K562 (cell line): ENCODE data around the gene BSDC1.

Source experiments
- HDAC2 ChIP-seq: fragments of 450-650 bp; IDR thresholded peaks from 2 replicates; pipeline ENCODE4 v1.6.1; 2016; ENCODE audit warnings: mild to moderate bottlenecking
- NR4A1 ChIP-seq, 2 experiments: fragments of 250-450 bp in 1 of 2; fragments of 450-650 bp in 1 of 2; sonication (Bioruptor Pico) in 1 of 2; IDR thresholded peaks; 2 replicates each; pipeline versions ENCODE4 v1.4.0 to v1.6.1; 2016 to 2020; ENCODE audit warnings: mild to moderate bottlenecking in 2 of 2, missing compliant biosample characterization in 1 of 2, missing genetic modification characterization in 1 of 2, moderate library complexity in 1 of 2
- PHTF2 ChIP-seq: fragments of 250-450 bp; sonication (Bioruptor Pico); IDR thresholded peaks from 2 replicates; pipeline ENCODE4 v1.5.0; 2021; ENCODE audit warnings: mild to moderate bottlenecking
- POLR2A ChIP-seq: fragments of 450-650 bp; conservative IDR thresholded peaks from 2 replicates; pipeline ENCODE4 v1.6.1; 2016
- SETDB1 ChIP-seq: IDR thresholded peaks from one replicate; pipeline ENCODE4 v1.6.1; 2012; ENCODE audit warnings: low read length, control low read depth, inconsistent platforms
- SIRT6 ChIP-seq: IDR thresholded peaks from one replicate; pipeline ENCODE4 v1.6.1; 2012; ENCODE audit warnings: low read depth, mild to moderate bottlenecking, control low read depth, inconsistent platforms, low read length, moderate library complexity
- SRF ChIP-seq, 2 experiments: fragments of 250-450, 450-650 bp in 1 of 2; sonication (Bioruptor Pico) in 1 of 2; sonication (generic) in 1 of 2; formaldehyde crosslinking; IDR thresholded peaks; 2 replicates each; pipeline versions ENCODE4 v1.5.0 to v1.5.1; 2020 to 2022; ENCODE audit warnings: mild to moderate bottlenecking in 1 of 2, missing genetic modification reagents in 1 of 2
- ZNF3 ChIP-seq: fragments of 250-450 bp; sonication (Bioruptor Pico); IDR thresholded peaks from 2 replicates; pipeline ENCODE4 v1.5.0; 2021; ENCODE audit warnings: mild to moderate bottlenecking, moderate library complexity
- TF ChIP-seq, protein P1 (sequence below): fragments of 450-650 bp; formaldehyde crosslinking; IDR thresholded peaks from 2 replicates; pipeline ENCODE4 v1.4.0; 2020; ENCODE audit warnings: mild to moderate bottlenecking, moderate library complexity

DNA sequence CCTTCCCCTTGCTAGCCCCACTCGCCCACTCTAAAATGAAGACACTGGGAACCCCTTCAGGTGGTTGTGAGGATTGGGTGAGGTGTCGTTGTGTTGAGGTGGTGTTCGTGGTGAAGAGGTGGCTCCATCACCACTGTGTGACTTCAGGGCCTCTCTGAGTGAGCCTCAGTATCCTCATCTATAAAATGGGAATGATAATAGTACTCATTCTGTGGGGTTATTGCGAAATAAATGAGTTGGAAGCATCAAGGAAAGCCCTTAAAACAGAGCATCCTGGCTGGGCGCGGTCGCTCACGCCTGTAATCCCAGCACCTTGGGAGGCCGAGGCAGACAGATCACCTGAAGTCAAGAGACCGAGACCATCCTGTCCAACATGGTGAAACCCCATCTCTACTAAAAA is 51.5 kb downstream of the BSDC1 start:
- no peak for TF ChIP-seq HDAC2
- TF ChIP-seq POLR2A: no peak
- no peak for TF ChIP-seq SRF (CRISPR knock-in tag; IDR thresholded peaks at IDR 0.05)
- TF ChIP-seq, protein P1, sequence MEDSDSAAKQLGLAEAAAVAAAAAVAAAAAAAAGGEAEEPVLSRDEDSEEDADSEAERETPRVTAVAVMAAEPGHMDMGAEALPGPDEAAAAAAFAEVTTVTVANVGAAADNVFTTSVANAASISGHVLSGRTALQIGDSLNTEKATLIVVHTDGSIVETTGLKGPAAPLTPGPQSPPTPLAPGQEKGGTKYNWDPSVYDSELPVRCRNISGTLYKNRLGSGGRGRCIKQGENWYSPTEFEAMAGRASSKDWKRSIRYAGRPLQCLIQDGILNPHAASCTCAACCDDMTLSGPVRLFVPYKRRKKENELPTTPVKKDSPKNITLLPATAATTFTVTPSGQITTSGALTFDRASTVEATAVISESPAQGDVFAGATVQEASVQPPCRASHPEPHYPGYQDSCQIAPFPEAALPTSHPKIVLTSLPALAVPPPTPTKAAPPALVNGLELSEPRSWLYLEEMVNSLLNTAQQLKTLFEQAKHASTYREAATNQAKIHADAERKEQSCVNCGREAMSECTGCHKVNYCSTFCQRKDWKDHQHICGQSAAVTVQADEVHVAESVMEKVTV: no peak
- no peak for TF ChIP-seq ZNF3
- no peak for TF ChIP-seq SETDB1
- no peak for TF ChIP-seq SIRT6
- TF ChIP-seq NR4A1 (CRISPR knock-in tag; IDR thresholded peaks at IDR 0.05): no peak
- no peak for TF ChIP-seq NR4A1 (tag; IDR thresholded peaks at IDR 0.05)
- TF ChIP-seq PHTF2 (CRISPR knock-in tag): no peak
